NB4 (cell line): ENCODE results near the gene CLEC2B.

Source experiments
- MAX ChIP-seq: IDR thresholded peaks from 2 replicates; pipeline ENCODE4 v1.6.1; 2011; ENCODE audit warnings: low read depth, low read length
- POLR2A ChIP-seq: IDR thresholded peaks from 2 replicates; pipeline ENCODE4 v1.6.1; 2011; ENCODE audit warnings: mild to moderate bottlenecking; ENCODE audit not compliant: insufficient read length; ENCODE audit errors: extremely low read depth
- TF ChIP-seq, protein P1 (sequence below): IDR thresholded peaks from one replicate; pipeline ENCODE4 v1.5.1; 2012; ENCODE audit warnings: low read depth, low read length

- TF ChIP-seq POLR2A (no peak), MAX (no peak)
- TF ChIP-seq, protein P1, sequence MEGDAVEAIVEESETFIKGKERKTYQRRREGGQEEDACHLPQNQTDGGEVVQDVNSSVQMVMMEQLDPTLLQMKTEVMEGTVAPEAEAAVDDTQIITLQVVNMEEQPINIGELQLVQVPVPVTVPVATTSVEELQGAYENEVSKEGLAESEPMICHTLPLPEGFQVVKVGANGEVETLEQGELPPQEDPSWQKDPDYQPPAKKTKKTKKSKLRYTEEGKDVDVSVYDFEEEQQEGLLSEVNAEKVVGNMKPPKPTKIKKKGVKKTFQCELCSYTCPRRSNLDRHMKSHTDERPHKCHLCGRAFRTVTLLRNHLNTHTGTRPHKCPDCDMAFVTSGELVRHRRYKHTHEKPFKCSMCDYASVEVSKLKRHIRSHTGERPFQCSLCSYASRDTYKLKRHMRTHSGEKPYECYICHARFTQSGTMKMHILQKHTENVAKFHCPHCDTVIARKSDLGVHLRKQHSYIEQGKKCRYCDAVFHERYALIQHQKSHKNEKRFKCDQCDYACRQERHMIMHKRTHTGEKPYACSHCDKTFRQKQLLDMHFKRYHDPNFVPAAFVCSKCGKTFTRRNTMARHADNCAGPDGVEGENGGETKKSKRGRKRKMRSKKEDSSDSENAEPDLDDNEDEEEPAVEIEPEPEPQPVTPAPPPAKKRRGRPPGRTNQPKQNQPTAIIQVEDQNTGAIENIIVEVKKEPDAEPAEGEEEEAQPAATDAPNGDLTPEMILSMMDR: no peak
These were observed 40.6 kb upstream of the CLEC2B start for GRCh38 chr12:9909724-9910123.
